ENCODE results near the gene IKBKG. TPM values are rescaled to one million over a fixed set of nuclear protein-coding genes. Genes with fewer than 3 reads are reported as not detected.

IKBKG gene
- total and polyA plus RNA-seq, 2 of the 13 experiments (the other 11 are each of a cell fraction or from before 2014, with no cell fraction given) = 30.6 to 44.3 TPM

DNA sequence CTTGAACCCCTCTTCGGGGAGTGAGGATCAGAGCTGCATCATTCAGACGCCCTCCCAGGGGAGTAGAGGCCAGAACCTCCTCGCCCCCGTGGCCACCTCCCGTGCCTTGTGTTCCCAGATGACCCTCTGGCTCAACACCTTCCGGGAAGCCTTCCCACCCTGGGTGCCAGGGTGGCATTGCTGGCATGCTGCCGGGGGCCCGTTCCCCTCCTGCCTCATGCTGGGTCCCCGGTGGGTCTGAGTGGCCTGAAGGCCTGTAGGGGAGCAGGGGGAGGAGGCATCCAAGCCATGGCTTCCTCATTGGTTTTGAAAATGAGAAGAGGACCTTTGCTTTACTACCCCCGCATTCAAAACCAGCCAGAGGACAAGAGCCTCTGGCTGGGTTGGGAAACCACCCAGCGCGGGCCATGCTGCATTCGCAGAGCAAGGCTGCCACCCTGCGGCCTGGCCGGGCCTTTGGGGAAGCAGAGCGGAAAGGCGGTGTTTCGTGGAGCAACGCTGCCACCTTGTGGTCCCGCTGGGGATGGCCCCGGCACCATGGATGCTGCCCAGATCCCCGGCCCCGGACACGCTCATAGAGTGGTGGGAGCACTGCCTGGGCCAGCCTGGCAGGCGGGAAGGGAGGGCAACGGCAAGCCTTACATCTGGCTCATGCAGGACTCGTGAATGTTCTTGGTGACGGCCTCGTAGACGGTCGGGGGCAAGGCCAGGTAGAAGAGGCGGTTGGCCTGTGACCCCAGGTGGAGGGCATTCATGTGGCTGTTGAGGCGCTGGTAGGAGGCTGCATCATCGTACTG lies 12.7 kb upstream of the IKBKG start (continued):
- TF ChIP-seq, protein P1, sequence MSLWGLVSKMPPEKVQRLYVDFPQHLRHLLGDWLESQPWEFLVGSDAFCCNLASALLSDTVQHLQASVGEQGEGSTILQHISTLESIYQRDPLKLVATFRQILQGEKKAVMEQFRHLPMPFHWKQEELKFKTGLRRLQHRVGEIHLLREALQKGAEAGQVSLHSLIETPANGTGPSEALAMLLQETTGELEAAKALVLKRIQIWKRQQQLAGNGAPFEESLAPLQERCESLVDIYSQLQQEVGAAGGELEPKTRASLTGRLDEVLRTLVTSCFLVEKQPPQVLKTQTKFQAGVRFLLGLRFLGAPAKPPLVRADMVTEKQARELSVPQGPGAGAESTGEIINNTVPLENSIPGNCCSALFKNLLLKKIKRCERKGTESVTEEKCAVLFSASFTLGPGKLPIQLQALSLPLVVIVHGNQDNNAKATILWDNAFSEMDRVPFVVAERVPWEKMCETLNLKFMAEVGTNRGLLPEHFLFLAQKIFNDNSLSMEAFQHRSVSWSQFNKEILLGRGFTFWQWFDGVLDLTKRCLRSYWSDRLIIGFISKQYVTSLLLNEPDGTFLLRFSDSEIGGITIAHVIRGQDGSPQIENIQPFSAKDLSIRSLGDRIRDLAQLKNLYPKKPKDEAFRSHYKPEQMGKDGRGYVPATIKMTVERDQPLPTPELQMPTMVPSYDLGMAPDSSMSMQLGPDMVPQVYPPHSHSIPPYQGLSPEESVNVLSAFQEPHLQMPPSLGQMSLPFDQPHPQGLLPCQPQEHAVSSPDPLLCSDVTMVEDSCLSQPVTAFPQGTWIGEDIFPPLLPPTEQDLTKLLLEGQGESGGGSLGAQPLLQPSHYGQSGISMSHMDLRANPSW (CRISPR knock-in tag; IDR thresholded peaks at IDR 0.05; ENCODE audit: borderline replicate concordance) = no peak
- TF ChIP-seq HNF4G (IDR thresholded peaks at IDR 0.05; ENCODE audit: borderline replicate concordance, low read depth, low read length) (no peak), HNF4G (CRISPR knock-in tag; IDR thresholded peaks at IDR 0.05; ENCODE audit: borderline replicate concordance, low read depth) (no peak), HMG20A (CRISPR knock-in tag; IDR thresholded peaks at IDR 0.05; ENCODE audit: borderline replicate concordance) (no peak), RXRB (CRISPR knock-in tag; IDR thresholded peaks at IDR 0.05; ENCODE audit: borderline replicate concordance) (peak; percentile 66; the same call in 1 of the 2 replicates)

GRCh38 chrX:154535892-154536291 lies 11.5 kb upstream of the IKBKG start:
- no TSS peak for BruUV-seq (replicated peaks)
- no peak for ATAC-seq
- TF ChIP-seq ZNF34 (CRISPR knock-in tag; IDR thresholded peaks at IDR 0.05; ENCODE audit: borderline replicate concordance) (no peak), ZC3H4 (CRISPR knock-in tag; IDR thresholded peaks at IDR 0.05; ENCODE audit: borderline replicate concordance) (no peak), ZNF530 (CRISPR knock-in tag; IDR thresholded peaks at IDR 0.05; ENCODE audit: low read depth) (no peak), WIZ (CRISPR knock-in tag; IDR thresholded peaks at IDR 0.05) (no peak), CAMTA2 (CRISPR knock-in tag; IDR thresholded peaks at IDR 0.05; ENCODE audit: borderline replicate concordance) (no peak), MAFF (IDR thresholded peaks at IDR 0.05; ENCODE audit: low read depth, low read length) (no peak), ZNF773 (CRISPR knock-in tag; IDR thresholded peaks at IDR 0.05; ENCODE audit: borderline replicate concordance) (no peak), POGK (CRISPR knock-in tag; conservative IDR thresholded peaks at IDR 0.05) (no peak), ELF1 (CRISPR knock-in tag; IDR thresholded peaks at IDR 0.05) (no peak), PATZ1 (CRISPR knock-in tag; IDR thresholded peaks at IDR 0.05) (no peak), ZNF737 (CRISPR knock-in tag; IDR thresholded peaks at IDR 0.05; ENCODE audit: borderline replicate concordance) (no peak)

More at GRCh38 chrX:154535892-154536291, 11.5 kb upstream of the IKBKG start:
- ChIA-PET POLR2A (no interaction called here), CTCF (ENCODE audit: low intra/inter-chr PET ratio, low total read pairs) (interaction anchor here (1.0 to 3.9 kb wide), 4 partner anchors 152 to 218 kb away, joined by 3 to 55 read pairs (median 6); partner anchors contain the start of gene FLNA)
- Histone ChIP-seq H3K4me1 (ENCODE audit: insufficient read depth, low read length) (peaks cover 28% of the 10 kb centered on the region), H3K79me2 (ENCODE audit: insufficient read depth, low read length) (peaks cover 4% of the 10 kb centered on the region), H2AFZ (ENCODE audit: low read length) (no peak overlapping the region), H3K27me3 (ENCODE audit: control insufficient read depth in 1 of 2, insufficient read depth in 2 of 2, low read length in 2 of 2) (no peaks in the 10 kb centered on the region), H4K20me1 (ENCODE audit: insufficient read depth, low read length) (no peaks in the 10 kb centered on the region), H3K27ac (ENCODE audit: extremely low read length, insufficient read depth, low read length) (no peak overlapping the region), H3K4me3 (replicated peaks in 1 of 3; ENCODE audit: insufficient read depth in 1 of 3, low read depth in 2 of 3, low read length in 3 of 3) (no peak overlapping the region), H3K4me2 (ENCODE audit: low read depth, low read length) (no peak overlapping the region), H3K36me3 (replicated peaks in 1 of 2; ENCODE audit: control insufficient read depth in 1 of 2, insufficient read depth in 2 of 2, low read length in 2 of 2) (peaks cover 4 to 13% of the 10 kb centered on the region in 2 experiments; a peak in 3 of 5 replicates), H3K9me3 (ENCODE audit: low read length) (no peaks in the 10 kb centered on the region), H3K9ac (ENCODE audit: insufficient read depth, low read depth, low read length) (no peak overlapping the region)
- in situ Hi-C loops (cut with HindIII; ENCODE audit: extremely low pct_ligation_motif_present, low pct_unique_long_range_greater_than_20kb) = loop anchor here (25.0 kb wide), 1 partner anchor 124 kb away; the partner anchor contains the start of genes DNASE1L1 and TAFAZZIN
- FAIRE-seq (no peak), DNase-seq (ENCODE audit: low spot score) (no peak)
- intact Hi-C loops (cut with micrococcal nuclease; ENCODE audit: unreplicated experiment) = loop anchor here (1.0 kb wide), 1 partner anchor 163 kb away; no protein-coding TSS in a partner anchor
- no CpG with 5 or more reads among the region's 9 CpGs for WGBS (ENCODE audit: low lambda C conversion rate)
